ENCODE data around the gene CCDC112.

GRCh38 chr5:115306011-115306536, 9.6 kb upstream of the CCDC112 start:
- TF ChIP-seq, protein P1, sequence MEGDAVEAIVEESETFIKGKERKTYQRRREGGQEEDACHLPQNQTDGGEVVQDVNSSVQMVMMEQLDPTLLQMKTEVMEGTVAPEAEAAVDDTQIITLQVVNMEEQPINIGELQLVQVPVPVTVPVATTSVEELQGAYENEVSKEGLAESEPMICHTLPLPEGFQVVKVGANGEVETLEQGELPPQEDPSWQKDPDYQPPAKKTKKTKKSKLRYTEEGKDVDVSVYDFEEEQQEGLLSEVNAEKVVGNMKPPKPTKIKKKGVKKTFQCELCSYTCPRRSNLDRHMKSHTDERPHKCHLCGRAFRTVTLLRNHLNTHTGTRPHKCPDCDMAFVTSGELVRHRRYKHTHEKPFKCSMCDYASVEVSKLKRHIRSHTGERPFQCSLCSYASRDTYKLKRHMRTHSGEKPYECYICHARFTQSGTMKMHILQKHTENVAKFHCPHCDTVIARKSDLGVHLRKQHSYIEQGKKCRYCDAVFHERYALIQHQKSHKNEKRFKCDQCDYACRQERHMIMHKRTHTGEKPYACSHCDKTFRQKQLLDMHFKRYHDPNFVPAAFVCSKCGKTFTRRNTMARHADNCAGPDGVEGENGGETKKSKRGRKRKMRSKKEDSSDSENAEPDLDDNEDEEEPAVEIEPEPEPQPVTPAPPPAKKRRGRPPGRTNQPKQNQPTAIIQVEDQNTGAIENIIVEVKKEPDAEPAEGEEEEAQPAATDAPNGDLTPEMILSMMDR (IDR thresholded peaks at IDR 0.05; ENCODE audit: insufficient read depth, low read length), result no peak
- TF ChIP-seq POLR2AphosphoS5 (IDR thresholded peaks at IDR 0.05; ENCODE audit: low read depth), result no peak
